ENCODE measurements around the gene MAP3K14.

Gene MAP3K14

GRCh38 chr17:45300060-45300751 lies 16.6 kb downstream of the MAP3K14 start:
- no peak for DNase-seq (ENCODE audit: low read depth)
- no peak overlapping the region for H3K4me3 ChIP-seq (ENCODE audit: low read length)
- no peak for TF ChIP-seq CTCF (conservative IDR thresholded peaks at IDR 0.05; ENCODE audit: low read length)

GRCh38 chr17:45299361-45299760 lies 17.5 kb downstream of the MAP3K14 start:
- no peak for DNase-seq (ENCODE audit: low read depth)
- H3K4me3 ChIP-seq (ENCODE audit: low read length) = no peak overlapping the region
- TF ChIP-seq CTCF (conservative IDR thresholded peaks at IDR 0.05; ENCODE audit: low read length) = no peak

GRCh38 chr17:45298546-45299285 lies 18.1 kb downstream of the MAP3K14 start:
- DNase-seq (ENCODE audit: low read depth) = no peak
- TF ChIP-seq CTCF (conservative IDR thresholded peaks at IDR 0.05; ENCODE audit: low read length) = no peak
- no peak overlapping the region for H3K4me3 ChIP-seq (ENCODE audit: low read length)

GRCh38 chr17:45296833-45297124 lies 20.0 kb downstream of the MAP3K14 start:
- no peak for DNase-seq (ENCODE audit: low read depth)
- H3K4me3 ChIP-seq (ENCODE audit: low read length) = no peak overlapping the region
- TF ChIP-seq CTCF (conservative IDR thresholded peaks at IDR 0.05; ENCODE audit: low read length) = no peak

GRCh38 chr17:45296003-45296832 lies 20.6 kb downstream of the MAP3K14 start:
- H3K4me3 ChIP-seq (ENCODE audit: low read length) = no peak overlapping the region
- no peak for TF ChIP-seq CTCF (conservative IDR thresholded peaks at IDR 0.05; ENCODE audit: low read length)
- no peak for DNase-seq (ENCODE audit: low read depth)

GRCh38 chr17:45294506-45294905 lies 22.3 kb downstream of the MAP3K14 start:
- no peak overlapping the region for H3K4me3 ChIP-seq (ENCODE audit: low read length)
- peak; percentile 88 for DNase-seq (ENCODE audit: low read depth)
- TF ChIP-seq CTCF (conservative IDR thresholded peaks at IDR 0.05; ENCODE audit: low read length) = no peak; the same call in 1 of the 2 replicates
